ENCODE results near the gene CSF3. TPM values are rescaled to one million over a fixed set of nuclear protein-coding genes. Genes with fewer than 3 reads are reported as not detected.
A peak's percentile ranks its signal among the peaks of the same experiment; 100 is the strongest.

The CSF3 gene
- total and polyA plus RNA-seq, 2 of the 4 experiments (the other 2 are of a cell fraction) = not detected

DNA sequence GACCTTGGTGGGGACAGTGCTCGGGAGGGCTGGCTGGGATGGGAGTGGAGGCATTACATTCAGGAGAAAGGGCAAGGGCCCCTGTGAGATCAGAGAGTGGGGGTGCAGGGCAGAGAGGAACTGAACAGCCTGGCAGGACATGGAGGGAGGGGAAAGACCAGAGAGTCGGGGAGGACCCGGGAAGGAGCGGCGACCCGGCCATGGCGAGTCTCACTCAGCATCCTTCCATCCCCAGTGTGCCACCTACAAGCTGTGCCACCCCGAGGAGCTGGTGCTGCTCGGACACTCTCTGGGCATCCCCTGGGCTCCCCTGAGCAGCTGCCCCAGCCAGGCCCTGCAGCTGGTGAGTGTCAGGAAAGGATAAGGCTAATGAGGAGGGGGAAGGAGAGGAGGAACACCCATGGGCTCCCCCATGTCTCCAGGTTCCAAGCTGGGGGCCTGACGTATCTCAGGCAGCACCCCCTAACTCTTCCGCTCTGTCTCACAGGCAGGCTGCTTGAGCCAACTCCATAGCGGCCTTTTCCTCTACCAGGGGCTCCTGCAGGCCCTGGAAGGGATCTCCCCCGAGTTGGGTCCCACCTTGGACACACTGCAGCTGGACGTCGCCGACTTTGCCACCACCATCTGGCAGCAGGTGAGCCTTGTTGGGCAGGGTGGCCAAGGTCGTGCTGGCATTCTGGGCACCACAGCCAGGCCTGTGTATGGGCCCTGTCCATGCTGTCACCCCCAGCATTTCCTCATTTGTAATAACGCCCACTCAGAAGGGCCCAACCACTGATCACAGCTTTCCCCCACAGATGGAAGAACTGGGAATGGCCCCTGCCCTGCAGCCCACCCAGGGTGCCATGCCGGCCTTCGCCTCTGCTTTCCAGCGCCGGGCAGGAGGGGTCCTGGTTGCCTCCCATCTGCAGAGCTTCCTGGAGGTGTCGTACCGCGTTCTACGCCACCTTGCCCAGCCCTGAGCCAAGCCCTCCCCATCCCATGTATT is 1.1 kb downstream of the CSF3 start:
- Histone ChIP-seq H2AK9ac (replicated peaks; ENCODE audit: low read depth, low read length, poor library complexity) (no peak overlapping the region), H3K4ac (ENCODE audit: low read depth, low read length) (0 out of 2 replicates have a peak overlapping the region, but pooled peaks have one; percentile 1), H2BK120ac (ENCODE audit: low read depth, low read length) (no peak overlapping the region), H4K91ac (ENCODE audit: insufficient read depth, low read depth, low read length) (no peak overlapping the region; the same call in 1 of the 2 replicates), H3K36me3 (ENCODE audit: control insufficient read depth, insufficient read depth, low read length) (peaks cover 9% of the 10 kb centered on the region; the same call in 1 of the 2 replicates), H4K5ac (ENCODE audit: low read depth, low read length) (no peak overlapping the region), H3K18ac (ENCODE audit: low read depth, low read length) (no peak overlapping the region), H3K4me2 (ENCODE audit: low read depth, low read length) (no peak overlapping the region), H3K14ac (replicated peaks; ENCODE audit: low read depth, low read length) (no peak overlapping the region), H3K4me3 (ENCODE audit: insufficient read depth, low read depth, low read length) (no peak overlapping the region), H3K9ac (ENCODE audit: low read depth, low read length) (no peak overlapping the region), H4K8ac (ENCODE audit: low read depth in 2 of 2, low read length in 2 of 2) (no peak overlapping the region), H3K4me1 (ENCODE audit: control insufficient read depth, insufficient read depth, low read length) (peaks cover 22% of the 10 kb centered on the region), H2BK5ac (ENCODE audit: low read depth, low read length, poor library complexity, severe bottlenecking) (no peak overlapping the region), H2BK15ac (ENCODE audit: low read depth, low read length) (no peak overlapping the region), H3K9me1 (ENCODE audit: insufficient read depth, low read length) (no peaks in the 10 kb centered on the region; the same call in 1 of the 2 replicates), H3K27me3 (ENCODE audit: control insufficient read depth, insufficient read depth, low read length) (no peaks in the 10 kb centered on the region), H2BK20ac (ENCODE audit: low read depth, low read length) (no peak overlapping the region), H2AFZ (replicated peaks; ENCODE audit: low read length, poor library complexity) (no peak overlapping the region), H3K79me1 (ENCODE audit: low read depth in 1 of 2, low read length in 2 of 2) (0 out of 4 replicates have a peak, but pooled peaks cover 0 to 6% of the 10 kb centered on the region in 2 experiments), H3K56ac (ENCODE audit: extremely low read depth, insufficient read depth, low read length) (no peak overlapping the region), H3K23ac (ENCODE audit: low read depth, low read length) (no peak overlapping the region), H2AK5ac (ENCODE audit: low read depth, low read length) (peak overlapping the region; percentile 92), H3K27ac (ENCODE audit: insufficient read depth, low read length) (no peak overlapping the region), H4K20me1 (ENCODE audit: insufficient read depth, low read length) (no peaks in the 10 kb centered on the region), H3K9me3 (ENCODE audit: control insufficient read depth, insufficient read depth, low read length) (no peaks in the 10 kb centered on the region)
- ATAC-seq (ENCODE audit: low read depth) = no peak
- in situ Hi-C loops (cut with MboI; ENCODE audit: low sequenced_read_pairs) (no loop called here), intact Hi-C loops (cut with micrococcal nuclease) (no loop called here), dilution Hi-C loops (cut with HindIII; ENCODE audit: low sequenced_read_pairs, unreplicated experiment) (no loop called here)
- CTCF ChIA-PET = interaction anchor here (1.2 to 1.9 kb wide), 2 partner anchors 11 to 70 kb away, joined by 3 to 7 read pairs; no protein-coding TSS in a partner anchor
- POLR2A ChIA-PET (ENCODE audit: unreplicated experiment) = no interaction called here
- no peak for TF ChIP-seq RAD21 (IDR thresholded peaks at IDR 0.05; ENCODE audit: low read length)
- TF ChIP-seq FOS (IDR thresholded peaks at IDR 0.05; ENCODE audit: low read depth, low read length) = no peak
- TF ChIP-seq, protein P1, sequence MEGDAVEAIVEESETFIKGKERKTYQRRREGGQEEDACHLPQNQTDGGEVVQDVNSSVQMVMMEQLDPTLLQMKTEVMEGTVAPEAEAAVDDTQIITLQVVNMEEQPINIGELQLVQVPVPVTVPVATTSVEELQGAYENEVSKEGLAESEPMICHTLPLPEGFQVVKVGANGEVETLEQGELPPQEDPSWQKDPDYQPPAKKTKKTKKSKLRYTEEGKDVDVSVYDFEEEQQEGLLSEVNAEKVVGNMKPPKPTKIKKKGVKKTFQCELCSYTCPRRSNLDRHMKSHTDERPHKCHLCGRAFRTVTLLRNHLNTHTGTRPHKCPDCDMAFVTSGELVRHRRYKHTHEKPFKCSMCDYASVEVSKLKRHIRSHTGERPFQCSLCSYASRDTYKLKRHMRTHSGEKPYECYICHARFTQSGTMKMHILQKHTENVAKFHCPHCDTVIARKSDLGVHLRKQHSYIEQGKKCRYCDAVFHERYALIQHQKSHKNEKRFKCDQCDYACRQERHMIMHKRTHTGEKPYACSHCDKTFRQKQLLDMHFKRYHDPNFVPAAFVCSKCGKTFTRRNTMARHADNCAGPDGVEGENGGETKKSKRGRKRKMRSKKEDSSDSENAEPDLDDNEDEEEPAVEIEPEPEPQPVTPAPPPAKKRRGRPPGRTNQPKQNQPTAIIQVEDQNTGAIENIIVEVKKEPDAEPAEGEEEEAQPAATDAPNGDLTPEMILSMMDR (conservative IDR thresholded peaks at IDR 0.05; ENCODE audit: low read depth, low read length) = no peak
- no peak for TF ChIP-seq CHD1 (IDR thresholded peaks at IDR 0.05; ENCODE audit: low read depth, low read length)
- no peak for TF ChIP-seq MAFK (IDR thresholded peaks at IDR 0.05; ENCODE audit: low read depth, low read length)
- TF ChIP-seq SMC3 (IDR thresholded peaks at IDR 0.05; ENCODE audit: low read depth, low read length) = no peak
- DNase-seq = no peak
- WGBS, 2 experiments (ENCODE audit: extremely low coverage in 2 of 2, insufficient read length in 1 of 2) = 66% methylated on average over 4 of the region's 26 CpGs; no CpG with 5 or more reads in 1 of the 2 experiments
- BruUV-seq (replicated peaks) = no TSS peak
